ENCODE results near the gene TMEM115.

DNA sequence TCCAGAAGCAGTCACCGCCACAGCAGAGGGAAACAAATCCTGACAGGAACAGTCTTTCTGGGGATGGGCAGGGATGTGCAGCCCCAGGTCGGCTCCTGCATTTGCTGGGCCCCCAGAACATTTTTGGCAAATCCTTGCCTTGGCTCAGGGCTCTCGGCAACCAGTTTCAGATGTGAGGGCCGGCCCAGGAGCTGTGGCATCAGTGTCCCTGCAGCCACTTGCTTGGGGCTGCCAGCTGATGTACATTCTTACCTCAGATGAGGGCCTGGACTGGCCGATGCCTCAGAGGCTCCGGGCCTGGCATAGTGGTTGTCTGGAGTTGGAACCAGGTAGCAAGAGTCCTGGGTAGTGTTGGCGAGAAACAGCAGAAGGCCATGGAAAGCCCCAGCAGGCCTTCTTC is 4.5 kb downstream of the TMEM115 start:
- TF ChIP-seq POLR2A (IDR thresholded peaks at IDR 0.05) (no peak), POLR2AphosphoS5 (IDR thresholded peaks at IDR 0.05; ENCODE audit: insufficient read depth in 1 of 2, low read depth in 1 of 2) (no peak)
- TF ChIP-seq, protein P1, sequence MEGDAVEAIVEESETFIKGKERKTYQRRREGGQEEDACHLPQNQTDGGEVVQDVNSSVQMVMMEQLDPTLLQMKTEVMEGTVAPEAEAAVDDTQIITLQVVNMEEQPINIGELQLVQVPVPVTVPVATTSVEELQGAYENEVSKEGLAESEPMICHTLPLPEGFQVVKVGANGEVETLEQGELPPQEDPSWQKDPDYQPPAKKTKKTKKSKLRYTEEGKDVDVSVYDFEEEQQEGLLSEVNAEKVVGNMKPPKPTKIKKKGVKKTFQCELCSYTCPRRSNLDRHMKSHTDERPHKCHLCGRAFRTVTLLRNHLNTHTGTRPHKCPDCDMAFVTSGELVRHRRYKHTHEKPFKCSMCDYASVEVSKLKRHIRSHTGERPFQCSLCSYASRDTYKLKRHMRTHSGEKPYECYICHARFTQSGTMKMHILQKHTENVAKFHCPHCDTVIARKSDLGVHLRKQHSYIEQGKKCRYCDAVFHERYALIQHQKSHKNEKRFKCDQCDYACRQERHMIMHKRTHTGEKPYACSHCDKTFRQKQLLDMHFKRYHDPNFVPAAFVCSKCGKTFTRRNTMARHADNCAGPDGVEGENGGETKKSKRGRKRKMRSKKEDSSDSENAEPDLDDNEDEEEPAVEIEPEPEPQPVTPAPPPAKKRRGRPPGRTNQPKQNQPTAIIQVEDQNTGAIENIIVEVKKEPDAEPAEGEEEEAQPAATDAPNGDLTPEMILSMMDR (IDR thresholded peaks at IDR 0.05), result no peak
